GM12878 (cell line): Measurements from ENCODE around the gene SET. TPM values are rescaled to one million over a fixed set of nuclear protein-coding genes. Genes with fewer than 3 reads are reported as not detected.

Experiments used
- DPF2 ChIP-seq: fragments of 450-650 bp; IDR thresholded peaks from 2 replicates; pipeline ENCODE4 v1.6.1; 2017; ENCODE audit warnings: mild to moderate bottlenecking
- GATAD2B ChIP-seq: fragments of 450-650 bp; conservative IDR thresholded peaks from 2 replicates; pipeline ENCODE4 v1.6.1; 2017; ENCODE audit warnings: low read depth, mild to moderate bottlenecking, moderate library complexity
- LARP7 ChIP-seq: fragments of 450-650 bp; IDR thresholded peaks from 2 replicates; pipeline ENCODE4 v1.6.1; 2017; ENCODE audit warnings: mild to moderate bottlenecking
- MEF2B ChIP-seq: fragments of 450-650 bp; IDR thresholded peaks from 2 replicates; pipeline ENCODE4 v1.6.1; 2018; ENCODE audit warnings: mild to moderate bottlenecking, moderate library complexity; ENCODE audit not compliant: partially characterized antibody, poor library complexity, severe bottlenecking
- MTA2 ChIP-seq: fragments of 450-650 bp; IDR thresholded peaks from 2 replicates; pipeline ENCODE4 v1.6.1; 2016; ENCODE audit warnings: low read depth, mild to moderate bottlenecking, moderate library complexity
- NR2C1 ChIP-seq: fragments of 450-650 bp; IDR thresholded peaks from 2 replicates; pipeline ENCODE4 v1.6.1; 2017; ENCODE audit warnings: antibody characterized with exemption, mild to moderate bottlenecking, moderate library complexity
- NRF1 ChIP-seq: conservative IDR thresholded peaks from 2 replicates; pipeline ENCODE4 v1.6.1; 2011; ENCODE audit warnings: mild to moderate bottlenecking, low read depth, low read length, improper control_type of control experiment
- PAX8 ChIP-seq: fragments of 450-650 bp; IDR thresholded peaks from 2 replicates; pipeline ENCODE4 v1.6.1; 2017; ENCODE audit warnings: mild to moderate bottlenecking, moderate library complexity
- RCOR1 ChIP-seq: conservative IDR thresholded peaks from 2 replicates; pipeline ENCODE4 v1.6.1; 2012; ENCODE audit warnings: low read depth, low read length, improper control_type of control experiment
- SMAD5 ChIP-seq: IDR thresholded peaks from 2 replicates; pipeline ENCODE4 v1.6.1; 2016; ENCODE audit warnings: antibody characterized with exemption, low read depth
- SPI1 ChIP-seq: IDR thresholded peaks from 2 replicates; pipeline ENCODE4 v1.6.1; 2011; ENCODE audit warnings: low read depth, mild to moderate bottlenecking, low read length, moderate library complexity, borderline replicate concordance; ENCODE audit not compliant: insufficient read depth
- STAT3 ChIP-seq: IDR thresholded peaks from 2 replicates; pipeline ENCODE4 v1.6.1; 2011; ENCODE audit warnings: low read depth, low read length, improper control_type of control experiment
- TBL1XR1 ChIP-seq: IDR thresholded peaks from 2 replicates; pipeline ENCODE4 v1.6.1; 2012; ENCODE audit warnings: low read depth, low read length, improper control_type of control experiment
- ZNF217 ChIP-seq: fragments of 450-650 bp; IDR thresholded peaks from 2 replicates; pipeline ENCODE4 v1.6.1; 2017; ENCODE audit warnings: antibody characterized with exemption, mild to moderate bottlenecking
- ZNF274 ChIP-seq: IDR thresholded peaks from one replicate; pipeline ENCODE4 v1.8.0; 2011; ENCODE audit not compliant: insufficient read length, insufficient read depth
- ZNF384 ChIP-seq: IDR thresholded peaks from 2 replicates; pipeline ENCODE4 v1.6.1; 2012; ENCODE audit warnings: low read depth, mild to moderate bottlenecking, low read length, improper control_type of control experiment, borderline replicate concordance
- polyA plus RNA-seq, 11 experiments: library from polyadenylated mRNA; depleted of rRNA in 4 of 11; unstranded in 6 of 11; stranded (reverse) in 5 of 11; fragments of >200 nt; fragmentation: Nextera tagmentation in 4 of 11; fragmentation: Illumina TruSeq in 1 of 11; extraction: Ambion mirVana in 4 of 11; extraction: Trizol in 1 of 11; gene quantifications; 1 replicate in 1 of 11; 2 replicates in 10 of 11; pipeline versions ENCODE4 v1.2.1 to v1.2.3, GENCODE V29; 2011 to 2016; ENCODE audit warnings: inconsistent platforms in 2 of 11, missing spikeins in 2 of 11, low read depth in 1 of 11
- total RNA-seq, 4 experiments: library from RNA; depleted of rRNA in 3 of 4; stranded (reverse); fragments of >200 nt in 3 of 4; fragmentation: Illumina TruSeq in 1 of 4; extraction: Trizol in 1 of 4; gene quantifications; 2 replicates each; pipeline versions ENCODE4 v1.2.1 to v1.2.3, GENCODE V29; 2013 to 2021
- TF ChIP-seq, protein P1 (sequence below): fragments of 450-650 bp; IDR thresholded peaks from 2 replicates; pipeline ENCODE4 v1.6.1; 2017; ENCODE audit warnings: antibody characterized with exemption, mild to moderate bottlenecking, moderate library complexity
- TF ChIP-seq, protein P2 (sequence below): fragments of 450-650 bp; conservative IDR thresholded peaks from 2 replicates; pipeline ENCODE4 v1.6.1; 2017; ENCODE audit warnings: mild to moderate bottlenecking, moderate library complexity
- TF ChIP-seq, protein P3 (sequence below): fragments of 450-650 bp; IDR thresholded peaks from 2 replicates; pipeline ENCODE4 v1.6.1; 2016; ENCODE audit warnings: mild to moderate bottlenecking
- TF ChIP-seq, protein P4 (sequence below): IDR thresholded peaks from 2 replicates; pipeline ENCODE4 v1.6.1; 2012; ENCODE audit warnings: low read depth, low read length, improper control_type of control experiment
- TF ChIP-seq, protein P5 (sequence below): fragments of 150-350 bp; IDR thresholded peaks from 2 replicates; pipeline ENCODE4 v1.6.1; 2014; ENCODE audit warnings: mild to moderate bottlenecking, low read depth, low read length

The SET gene
- total and polyA plus RNA-seq, 10 of the 15 experiments (the other 5 are each of a cell fraction or from before 2014, with no cell fraction given): 284 to 706 (median 445) TPM

DNA sequence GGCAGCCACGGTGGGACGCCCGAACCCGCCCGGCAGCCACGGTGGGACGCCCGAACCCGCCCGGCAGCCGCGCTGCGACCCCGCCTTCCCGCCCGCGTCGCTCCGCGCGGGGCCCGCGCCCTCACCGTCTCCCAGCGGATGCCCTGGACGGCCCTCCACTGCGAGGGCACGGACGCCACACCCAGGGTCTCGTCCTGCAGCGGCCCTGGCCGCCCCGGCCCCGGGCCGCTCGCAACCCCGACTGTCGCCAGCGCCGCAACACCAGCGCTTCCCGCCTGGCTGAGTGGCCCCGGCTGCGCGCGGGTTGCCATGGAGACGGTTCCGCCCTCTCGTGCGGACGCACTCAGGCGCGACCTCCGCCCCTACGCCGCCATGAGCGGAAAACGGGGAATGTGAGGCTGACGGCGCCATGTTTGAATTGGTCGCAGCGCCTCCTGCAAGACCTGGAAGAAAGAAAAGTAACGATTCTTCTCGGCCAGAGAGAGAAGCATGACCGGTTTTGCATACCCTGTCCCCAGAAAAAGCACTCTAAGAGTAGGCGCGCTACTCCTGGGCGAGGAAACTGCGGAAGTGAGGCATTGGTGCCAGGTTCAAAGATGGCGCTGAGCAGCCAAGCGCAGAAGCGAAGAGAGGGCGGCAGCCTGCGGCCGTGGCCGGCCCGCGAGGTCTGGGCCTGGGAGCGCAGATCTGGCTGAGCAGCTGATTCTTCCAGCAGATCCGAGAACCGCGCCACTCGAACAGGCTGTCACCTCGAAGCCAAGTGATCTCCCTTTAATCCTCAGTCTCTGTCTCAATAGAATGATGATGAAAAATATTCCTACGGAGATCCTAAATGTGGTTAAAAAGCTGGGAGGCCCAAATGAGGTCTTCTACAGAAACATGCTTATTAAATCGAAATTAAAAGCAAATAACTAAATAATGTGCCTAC is 32.3 kb upstream of the SET start, which contains the start of gene DYNC2I2 (continued):
- TF ChIP-seq, protein P1, sequence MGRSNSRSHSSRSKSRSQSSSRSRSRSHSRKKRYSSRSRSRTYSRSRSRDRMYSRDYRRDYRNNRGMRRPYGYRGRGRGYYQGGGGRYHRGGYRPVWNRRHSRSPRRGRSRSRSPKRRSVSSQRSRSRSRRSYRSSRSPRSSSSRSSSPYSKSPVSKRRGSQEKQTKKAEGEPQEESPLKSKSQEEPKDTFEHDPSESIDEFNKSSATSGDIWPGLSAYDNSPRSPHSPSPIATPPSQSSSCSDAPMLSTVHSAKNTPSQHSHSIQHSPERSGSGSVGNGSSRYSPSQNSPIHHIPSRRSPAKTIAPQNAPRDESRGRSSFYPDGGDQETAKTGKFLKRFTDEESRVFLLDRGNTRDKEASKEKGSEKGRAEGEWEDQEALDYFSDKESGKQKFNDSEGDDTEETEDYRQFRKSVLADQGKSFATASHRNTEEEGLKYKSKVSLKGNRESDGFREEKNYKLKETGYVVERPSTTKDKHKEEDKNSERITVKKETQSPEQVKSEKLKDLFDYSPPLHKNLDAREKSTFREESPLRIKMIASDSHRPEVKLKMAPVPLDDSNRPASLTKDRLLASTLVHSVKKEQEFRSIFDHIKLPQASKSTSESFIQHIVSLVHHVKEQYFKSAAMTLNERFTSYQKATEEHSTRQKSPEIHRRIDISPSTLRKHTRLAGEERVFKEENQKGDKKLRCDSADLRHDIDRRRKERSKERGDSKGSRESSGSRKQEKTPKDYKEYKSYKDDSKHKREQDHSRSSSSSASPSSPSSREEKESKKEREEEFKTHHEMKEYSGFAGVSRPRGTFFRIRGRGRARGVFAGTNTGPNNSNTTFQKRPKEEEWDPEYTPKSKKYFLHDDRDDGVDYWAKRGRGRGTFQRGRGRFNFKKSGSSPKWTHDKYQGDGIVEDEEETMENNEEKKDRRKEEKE: peak; percentile 59; the same call in 1 of the 2 replicates
- TF ChIP-seq PAX8: peak; percentile 98
- peak; percentile 52; the same call in 1 of the 2 replicates for TF ChIP-seq MTA2
- TF ChIP-seq, protein P2, sequence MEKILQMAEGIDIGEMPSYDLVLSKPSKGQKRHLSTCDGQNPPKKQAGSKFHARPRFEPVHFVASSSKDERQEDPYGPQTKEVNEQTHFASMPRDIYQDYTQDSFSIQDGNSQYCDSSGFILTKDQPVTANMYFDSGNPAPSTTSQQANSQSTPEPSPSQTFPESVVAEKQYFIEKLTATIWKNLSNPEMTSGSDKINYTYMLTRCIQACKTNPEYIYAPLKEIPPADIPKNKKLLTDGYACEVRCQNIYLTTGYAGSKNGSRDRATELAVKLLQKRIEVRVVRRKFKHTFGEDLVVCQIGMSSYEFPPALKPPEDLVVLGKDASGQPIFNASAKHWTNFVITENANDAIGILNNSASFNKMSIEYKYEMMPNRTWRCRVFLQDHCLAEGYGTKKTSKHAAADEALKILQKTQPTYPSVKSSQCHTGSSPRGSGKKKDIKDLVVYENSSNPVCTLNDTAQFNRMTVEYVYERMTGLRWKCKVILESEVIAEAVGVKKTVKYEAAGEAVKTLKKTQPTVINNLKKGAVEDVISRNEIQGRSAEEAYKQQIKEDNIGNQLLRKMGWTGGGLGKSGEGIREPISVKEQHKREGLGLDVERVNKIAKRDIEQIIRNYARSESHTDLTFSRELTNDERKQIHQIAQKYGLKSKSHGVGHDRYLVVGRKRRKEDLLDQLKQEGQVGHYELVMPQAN: peak; percentile 86
- no peak for TF ChIP-seq NRF1
- TF ChIP-seq LARP7: peak; percentile 97
- TF ChIP-seq, protein P3, sequence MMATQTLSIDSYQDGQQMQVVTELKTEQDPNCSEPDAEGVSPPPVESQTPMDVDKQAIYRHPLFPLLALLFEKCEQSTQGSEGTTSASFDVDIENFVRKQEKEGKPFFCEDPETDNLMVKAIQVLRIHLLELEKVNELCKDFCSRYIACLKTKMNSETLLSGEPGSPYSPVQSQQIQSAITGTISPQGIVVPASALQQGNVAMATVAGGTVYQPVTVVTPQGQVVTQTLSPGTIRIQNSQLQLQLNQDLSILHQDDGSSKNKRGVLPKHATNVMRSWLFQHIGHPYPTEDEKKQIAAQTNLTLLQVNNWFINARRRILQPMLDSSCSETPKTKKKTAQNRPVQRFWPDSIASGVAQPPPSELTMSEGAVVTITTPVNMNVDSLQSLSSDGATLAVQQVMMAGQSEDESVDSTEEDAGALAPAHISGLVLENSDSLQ: 0 out of 2 replicates have a peak, but pooled peaks have one; percentile 6
- 0 out of 2 replicates have a peak, but pooled peaks have one; percentile 12 for TF ChIP-seq SMAD5
- peak; percentile 71 for TF ChIP-seq DPF2
- peak; percentile 58; the same call in 1 of the 2 replicates for TF ChIP-seq TBL1XR1
- peak; percentile 98 for TF ChIP-seq GATAD2B
- TF ChIP-seq, protein P4, sequence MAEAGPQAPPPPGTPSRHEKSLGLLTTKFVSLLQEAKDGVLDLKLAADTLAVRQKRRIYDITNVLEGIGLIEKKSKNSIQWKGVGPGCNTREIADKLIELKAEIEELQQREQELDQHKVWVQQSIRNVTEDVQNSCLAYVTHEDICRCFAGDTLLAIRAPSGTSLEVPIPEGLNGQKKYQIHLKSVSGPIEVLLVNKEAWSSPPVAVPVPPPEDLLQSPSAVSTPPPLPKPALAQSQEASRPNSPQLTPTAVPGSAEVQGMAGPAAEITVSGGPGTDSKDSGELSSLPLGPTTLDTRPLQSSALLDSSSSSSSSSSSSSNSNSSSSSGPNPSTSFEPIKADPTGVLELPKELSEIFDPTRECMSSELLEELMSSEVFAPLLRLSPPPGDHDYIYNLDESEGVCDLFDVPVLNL: no peak
- peak; percentile 91; the same call in 1 of the 2 replicates for TF ChIP-seq RCOR1
- peak; percentile 41 for TF ChIP-seq MEF2B
- TF ChIP-seq ZNF217: 0 out of 2 replicates have a peak, but pooled peaks have one; percentile 34
- TF ChIP-seq NR2C1: peak; percentile 94
- TF ChIP-seq STAT3: no peak
- TF ChIP-seq, protein P5, sequence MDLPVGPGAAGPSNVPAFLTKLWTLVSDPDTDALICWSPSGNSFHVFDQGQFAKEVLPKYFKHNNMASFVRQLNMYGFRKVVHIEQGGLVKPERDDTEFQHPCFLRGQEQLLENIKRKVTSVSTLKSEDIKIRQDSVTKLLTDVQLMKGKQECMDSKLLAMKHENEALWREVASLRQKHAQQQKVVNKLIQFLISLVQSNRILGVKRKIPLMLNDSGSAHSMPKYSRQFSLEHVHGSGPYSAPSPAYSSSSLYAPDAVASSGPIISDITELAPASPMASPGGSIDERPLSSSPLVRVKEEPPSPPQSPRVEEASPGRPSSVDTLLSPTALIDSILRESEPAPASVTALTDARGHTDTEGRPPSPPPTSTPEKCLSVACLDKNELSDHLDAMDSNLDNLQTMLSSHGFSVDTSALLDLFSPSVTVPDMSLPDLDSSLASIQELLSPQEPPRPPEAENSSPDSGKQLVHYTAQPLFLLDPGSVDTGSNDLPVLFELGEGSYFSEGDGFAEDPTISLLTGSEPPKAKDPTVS: 0 out of 2 replicates have a peak, but pooled peaks have one; percentile 5
- TF ChIP-seq ZNF274: no peak
- peak; percentile 50; the same call in 1 of the 2 replicates for TF ChIP-seq SPI1
- 0 out of 2 replicates have a peak, but pooled peaks have one; percentile 26 for TF ChIP-seq ZNF384
